C4-2B (cell line): Measurements from ENCODE around the gene CAMK1.

Source experiments
- ZFX ChIP-seq: fragments of 450-650 bp; IDR thresholded peaks from 2 replicates; pipeline ENCODE4 v1.6.1; 2017
- TF ChIP-seq, protein P1 (sequence below): fragments of 450-650 bp; conservative IDR thresholded peaks from 2 replicates; pipeline ENCODE4 v1.5.1; 2017; ENCODE audit warnings: mild to moderate bottlenecking

GRCh38 chr3:9731206-9732079 is 38.3 kb downstream of the CAMK1 start, which contains the start of gene BRPF1:
- TF ChIP-seq, protein P1, sequence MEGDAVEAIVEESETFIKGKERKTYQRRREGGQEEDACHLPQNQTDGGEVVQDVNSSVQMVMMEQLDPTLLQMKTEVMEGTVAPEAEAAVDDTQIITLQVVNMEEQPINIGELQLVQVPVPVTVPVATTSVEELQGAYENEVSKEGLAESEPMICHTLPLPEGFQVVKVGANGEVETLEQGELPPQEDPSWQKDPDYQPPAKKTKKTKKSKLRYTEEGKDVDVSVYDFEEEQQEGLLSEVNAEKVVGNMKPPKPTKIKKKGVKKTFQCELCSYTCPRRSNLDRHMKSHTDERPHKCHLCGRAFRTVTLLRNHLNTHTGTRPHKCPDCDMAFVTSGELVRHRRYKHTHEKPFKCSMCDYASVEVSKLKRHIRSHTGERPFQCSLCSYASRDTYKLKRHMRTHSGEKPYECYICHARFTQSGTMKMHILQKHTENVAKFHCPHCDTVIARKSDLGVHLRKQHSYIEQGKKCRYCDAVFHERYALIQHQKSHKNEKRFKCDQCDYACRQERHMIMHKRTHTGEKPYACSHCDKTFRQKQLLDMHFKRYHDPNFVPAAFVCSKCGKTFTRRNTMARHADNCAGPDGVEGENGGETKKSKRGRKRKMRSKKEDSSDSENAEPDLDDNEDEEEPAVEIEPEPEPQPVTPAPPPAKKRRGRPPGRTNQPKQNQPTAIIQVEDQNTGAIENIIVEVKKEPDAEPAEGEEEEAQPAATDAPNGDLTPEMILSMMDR, result no peak
- TF ChIP-seq ZFX, result peak; percentile 21; the same call in 1 of the 2 replicates
